Neuronal stem cell (in vitro differentiated cells): ENCODE results near the gene AGAP1.

ENCODE experiments used
- DNase-seq: peaks from one replicate; pipeline ENCODE4 v3.0.0-alpha.2; 2013; ENCODE audit warnings: low spot score
- H2AFZ ChIP-seq: one replicate; pipeline ENCODE4 v1.6.1; 2013; ENCODE audit warnings: mild to moderate bottlenecking, low read length, inconsistent platforms
- H2AK5ac ChIP-seq: 2 replicates; pipeline ENCODE4 v1.6.1; 2013; ENCODE audit warnings: low read depth, mild to moderate bottlenecking, inconsistent platforms, low read length, moderate library complexity, mixed read lengths
- H2BK120ac ChIP-seq: 2 replicates; pipeline ENCODE4 v1.6.1; 2013; ENCODE audit warnings: low read depth, mild to moderate bottlenecking, inconsistent platforms, low read length, moderate library complexity, mixed read lengths
- H2BK12ac ChIP-seq: one replicate; pipeline ENCODE4 v1.6.1; 2013; ENCODE audit warnings: low read length, inconsistent platforms
- H2BK15ac ChIP-seq: 2 replicates; pipeline ENCODE4 v1.6.1; 2013; ENCODE audit warnings: mild to moderate bottlenecking, low read length, inconsistent platforms, mixed read lengths
- H2BK5ac ChIP-seq: one replicate; pipeline ENCODE4 v1.6.1; 2013; ENCODE audit warnings: inconsistent platforms, mild to moderate bottlenecking, low read length, moderate library complexity
- H3K14ac ChIP-seq: one replicate; pipeline ENCODE4 v1.6.1; 2013; ENCODE audit warnings: low read length, inconsistent platforms
- H3K18ac ChIP-seq: 2 replicates; pipeline ENCODE4 v1.6.1; 2013; ENCODE audit warnings: low read length, inconsistent platforms
- H3K23ac ChIP-seq: 2 replicates; pipeline ENCODE4 v1.6.1; 2013; ENCODE audit warnings: low read depth, mild to moderate bottlenecking, mixed read lengths, low read length, inconsistent platforms; ENCODE audit not compliant: poor library complexity
- H3K27ac ChIP-seq: replicated peaks from 3 replicates; pipeline ENCODE4 v1.5.1; 2013; ENCODE audit warnings: low read length, inconsistent platforms
- H3K27me3 ChIP-seq, 3 experiments: 2 replicates each; pipeline ENCODE4 v1.6.1; 2013; ENCODE audit warnings: low read length in 3 of 3, mild to moderate bottlenecking in 2 of 3, inconsistent platforms in 1 of 3, low read depth in 1 of 3, mixed read lengths in 1 of 3, moderate library complexity in 1 of 3; ENCODE audit not compliant: control insufficient read depth in 3 of 3, insufficient read depth in 3 of 3
- H3K36me3 ChIP-seq, 2 donors: replicated peaks in 1 of 2; 2 replicates each; pipeline ENCODE4 v1.6.1; 2013; ENCODE audit warnings: low read length in 2 of 2; ENCODE audit not compliant: control insufficient read depth in 2 of 2, insufficient read depth in 2 of 2
- H3K4ac ChIP-seq: 2 replicates; pipeline ENCODE4 v1.6.1; 2013; ENCODE audit warnings: inconsistent platforms, mild to moderate bottlenecking, low read length, moderate library complexity
- H3K4me1 ChIP-seq, 2 donors: 1 replicate in 1 of 2; 2 replicates in 1 of 2; pipeline ENCODE4 v1.6.1; 2013; ENCODE audit warnings: low read length in 2 of 2, low read depth in 1 of 2; ENCODE audit not compliant: control insufficient read depth in 2 of 2, insufficient read depth in 1 of 2
- H3K4me2 ChIP-seq: one replicate; pipeline ENCODE4 v1.6.1; 2013; ENCODE audit warnings: mild to moderate bottlenecking, low read length, inconsistent platforms; ENCODE audit not compliant: insufficient read depth, poor library complexity, severe bottlenecking
- H3K4me3 ChIP-seq, 2 donors: 2 replicates each; pipeline ENCODE4 v1.5.1; 2013; ENCODE audit warnings: low read length in 2 of 2, mild to moderate bottlenecking in 2 of 2, inconsistent platforms in 1 of 2, moderate library complexity in 1 of 2
- H3K79me1 ChIP-seq: one replicate; pipeline ENCODE4 v1.6.1; 2013; ENCODE audit warnings: low read depth, mild to moderate bottlenecking, inconsistent platforms, low read length, moderate library complexity
- H3K9ac ChIP-seq: one replicate; pipeline ENCODE4 v1.6.1; 2013; ENCODE audit warnings: mild to moderate bottlenecking, low read depth, low read length, inconsistent platforms; ENCODE audit not compliant: poor library complexity
- H3K9me3 ChIP-seq, 2 donors: replicated peaks in 1 of 2; 2 replicates each; pipeline versions ENCODE3 to v1.6.1; 2013; ENCODE audit warnings: low read length in 2 of 2, mild to moderate bottlenecking in 2 of 2, inconsistent platforms in 1 of 2, low read depth in 1 of 2, mixed read lengths in 1 of 2, moderate library complexity in 1 of 2; ENCODE audit not compliant: control insufficient read depth in 2 of 2, insufficient read depth in 1 of 2
- H4K8ac ChIP-seq: one replicate; pipeline ENCODE4 v1.6.1; 2013; ENCODE audit warnings: low read depth, mild to moderate bottlenecking, inconsistent platforms, low read length, moderate library complexity
- H4K91ac ChIP-seq: one replicate; pipeline ENCODE4 v1.6.1; 2013; ENCODE audit warnings: low read length, low read depth, mild to moderate bottlenecking, inconsistent platforms; ENCODE audit not compliant: poor library complexity
- WGBS, 2 donors: extraction: QIAGEN DNeasy Blood & Tissue Kit; methylation state at CpG; one replicate each; pipeline ENCODE4 v1.1.7; 2013; ENCODE audit warnings: missing lambda C conversion rate in 2 of 2, mixed read lengths in 1 of 2; ENCODE audit not compliant: insufficient read length in 2 of 2, insufficient replicate concordance in 1 of 2; ENCODE audit errors: extremely low coverage in 2 of 2; 5-methylcytosine and 5-hydroxymethylcytosine counted together

AGAP1 gene

GRCh38 chr2:236012155-236012554 lies 518.3 kb downstream of the AGAP1 start:
- no CpG with 5 or more reads among the region's 8 CpGs for WGBS, 2 donors
- Histone ChIP-seq H3K4me2 (no peak overlapping the region), H2BK15ac (no peak overlapping the region)

GRCh38 chr2:236014408-236015131 lies 520.7 kb downstream of the AGAP1 start:
- no CpG with 5 or more reads among the region's 25 CpGs for WGBS, 2 donors

More at GRCh38 chr2:236012155-236012554, 518.3 kb downstream of the AGAP1 start:
- Histone ChIP-seq H2AK5ac (no peak overlapping the region), H2AFZ (no peak overlapping the region), H3K18ac (no peak overlapping the region), H2BK5ac (no peak overlapping the region), H3K79me1 (no peaks in the 10 kb centered on the region), H3K27me3 (no peaks in the 10 kb centered on the region), H2BK120ac (no peak overlapping the region), H3K4ac (no peak overlapping the region), H4K8ac (no peak overlapping the region), H3K36me3 (peaks cover 0 to 11% of the 10 kb centered on the region in 2 donors), H3K23ac (no peak overlapping the region), H3K14ac (no peak overlapping the region), H3K27ac (no peak overlapping the region), H3K9me3 (peaks cover 0 to 1% of the 10 kb centered on the region in 2 donors), H3K4me3 (no peak overlapping the region), H4K91ac (no peak overlapping the region), H2BK12ac (no peak overlapping the region), H3K9ac (no peak overlapping the region), H3K4me1 (peaks cover 10 to 18% of the 10 kb centered on the region in 2 donors)
- no peak for DNase-seq

GRCh38 chr2:236015171-236015570 lies 521.3 kb downstream of the AGAP1 start:
- Histone ChIP-seq H3K4me1 (peaks cover 10 to 18% of the 10 kb centered on the region in 2 donors), H3K4me3 (no peak overlapping the region), H2BK5ac (no peak overlapping the region), H3K14ac (no peak overlapping the region), H3K36me3 (peaks cover 3 to 9% of the 10 kb centered on the region in 2 donors), H4K91ac (no peak overlapping the region), H2BK15ac (no peak overlapping the region), H3K27me3 (no peaks in the 10 kb centered on the region), H3K23ac (no peak overlapping the region), H3K9ac (no peak overlapping the region), H2BK12ac (no peak overlapping the region), H2BK120ac (no peak overlapping the region), H2AFZ (no peak overlapping the region), H3K79me1 (no peaks in the 10 kb centered on the region), H2AK5ac (no peak overlapping the region), H3K18ac (no peak overlapping the region), H3K9me3 (no peaks in the 10 kb centered on the region), H3K4me2 (no peak overlapping the region), H3K4ac (no peak overlapping the region), H3K27ac (no peak overlapping the region), H4K8ac (no peak overlapping the region)
- no peak for DNase-seq
- no CpG with 5 or more reads among the region's 6 CpGs for WGBS, 2 donors

More at GRCh38 chr2:236014408-236015131, 520.7 kb downstream of the AGAP1 start:
- no peak overlapping the region for H3K18ac ChIP-seq
- H3K4me2 ChIP-seq: no peak overlapping the region
- no peak overlapping the region for H2BK5ac ChIP-seq
- no peak overlapping the region for H3K9ac ChIP-seq
- H2BK15ac ChIP-seq: no peak overlapping the region
- no peak overlapping the region for H3K27ac ChIP-seq
- no peak overlapping the region for H4K91ac ChIP-seq
- no peak overlapping the region for H2AFZ ChIP-seq
- no peak overlapping the region for H3K4me3 ChIP-seq
- no peaks in the 10 kb centered on the region for H3K79me1 ChIP-seq
- no peak overlapping the region for H2AK5ac ChIP-seq
- H3K9me3 ChIP-seq: no peaks in the 10 kb centered on the region
- H3K36me3 ChIP-seq: peaks cover 3 to 9% of the 10 kb centered on the region in 2 donors
- no peak overlapping the region for H3K4ac ChIP-seq
- H2BK12ac ChIP-seq: no peak overlapping the region
- no peak overlapping the region for H2BK120ac ChIP-seq
- no peak overlapping the region for H3K14ac ChIP-seq
- no peak overlapping the region for H3K23ac ChIP-seq
- H4K8ac ChIP-seq: no peak overlapping the region
- H3K27me3 ChIP-seq: no peaks in the 10 kb centered on the region
- DNase-seq: no peak
- H3K4me1 ChIP-seq: peaks cover 10 to 18% of the 10 kb centered on the region in 2 donors

- no peak overlapping the region for H3K4me3 ChIP-seq
- H3K27me3 ChIP-seq: no peaks in the 10 kb centered on the region
- H3K4me1 ChIP-seq: peaks cover 10 to 18% of the 10 kb centered on the region in 2 donors
- peaks cover 4 to 9% of the 10 kb centered on the region in 2 donors for H3K36me3 ChIP-seq
- no peak overlapping the region for H3K4me2 ChIP-seq
- H3K27ac ChIP-seq: no peak overlapping the region
- H3K14ac ChIP-seq: no peak overlapping the region
- H2BK5ac ChIP-seq: no peak overlapping the region
- no peak overlapping the region for H2BK120ac ChIP-seq
- no peak overlapping the region for H3K18ac ChIP-seq
- no peak for DNase-seq
- H3K9me3 ChIP-seq: peaks cover 0 to 3% of the 10 kb centered on the region in 2 donors
- no peak overlapping the region for H2AFZ ChIP-seq
- no peak overlapping the region for H3K4ac ChIP-seq
- WGBS, 2 donors: no CpG with 5 or more reads among the region's 4 CpGs
- no peak overlapping the region for H2BK15ac ChIP-seq
- no peaks in the 10 kb centered on the region for H3K79me1 ChIP-seq
- no peak overlapping the region for H4K8ac ChIP-seq
- H2AK5ac ChIP-seq: no peak overlapping the region
- no peak overlapping the region for H2BK12ac ChIP-seq
- H4K91ac ChIP-seq: no peak overlapping the region
- no peak overlapping the region for H3K23ac ChIP-seq
- H3K9ac ChIP-seq: no peak overlapping the region
These were observed 522.7 kb downstream of the AGAP1 start for GRCh38 chr2:236016496-236016895.
